OCI-LY7 (cell line): ENCODE data around the gene PRELID3B. TPM values are rescaled to one million over a fixed set of nuclear protein-coding genes. Genes with fewer than 3 reads are reported as not detected.
"Not testable (repeated sequence)": the region's sequence is repeated elsewhere in the genome, so short reads cannot be mapped to it uniquely, and the experiment has no call there.

Source experiments
- BruUV-seq: library from RNA; stranded (reverse); fragments of 400-500 nt; replicated peaks from 2 replicates; lab custom pipeline; 2021; lab: Mats Ljungman, UMichigan
- CTCF ChIA-PET: fragments of 300-600 bp; sonication (Branson Sonifier 250); formaldehyde crosslinking; loops from one replicate; lab custom pipeline; 2022; ENCODE audit warnings: antibody characterized with exemption; ENCODE audit not compliant: unreplicated experiment; lab: Charles Lee
- POLR2A ChIA-PET: fragments of 300-600 bp; sonication (Branson Sonifier 250); formaldehyde crosslinking; loops from one replicate; lab custom pipeline; 2022; ENCODE audit warnings: antibody characterized with exemption; lab: Charles Lee
- DNase-seq: peaks from one replicate; pipeline ENCODE4 v3.0.0-alpha.2; 2015; ENCODE audit warnings: low spot score
- H2AFZ ChIP-seq: fragments of 200-600 bp; sonication (generic), shearing (Covaris generic); 2 replicates; pipeline ENCODE4 v1.6.1; 2014; ENCODE audit warnings: mild to moderate bottlenecking, antibody characterized with exemption, low read length, moderate library complexity
- H3K27ac ChIP-seq: fragments of 200-600 bp; sonication (generic); 2 replicates; pipeline ENCODE4 v1.5.1; 2014; ENCODE audit warnings: mixed run types, low read depth, mild to moderate bottlenecking, moderate library complexity, low read length, inconsistent platforms; ENCODE audit not compliant: poor library complexity, severe bottlenecking
- H3K36me3 ChIP-seq: fragments of 200-600 bp; sonication (generic); 2 replicates; pipeline ENCODE4 v1.6.1; 2014; ENCODE audit warnings: mild to moderate bottlenecking, antibody characterized with exemption, low read length, moderate library complexity, mixed read lengths; ENCODE audit not compliant: insufficient read depth
- H3K4me1 ChIP-seq: fragments of 200-600 bp; sonication (generic); 2 replicates; pipeline ENCODE4 v1.5.1; 2014; ENCODE audit warnings: mild to moderate bottlenecking, low read length; ENCODE audit not compliant: insufficient read depth, poor library complexity, severe bottlenecking
- H3K4me2 ChIP-seq: fragments of 200-600 bp; sonication (generic); 2 replicates; pipeline ENCODE4 v1.6.1; 2014; ENCODE audit warnings: mild to moderate bottlenecking, low read length
- H3K4me3 ChIP-seq: fragments of 200-600 bp; sonication (generic); 2 replicates; pipeline ENCODE4 v1.5.1; 2014; ENCODE audit warnings: mild to moderate bottlenecking, low read depth, low read length; ENCODE audit not compliant: poor library complexity, severe bottlenecking
- H3K79me2 ChIP-seq: fragments of 200-600 bp; sonication (generic); 2 replicates; pipeline ENCODE4 v1.6.1; 2016; ENCODE audit warnings: low read depth, mild to moderate bottlenecking, low read length, moderate library complexity, mixed read lengths; ENCODE audit not compliant: insufficient read depth
- H3K9me2 ChIP-seq: fragments of 200-600 bp; sonication (generic); 2 replicates; pipeline ENCODE4 v1.6.1; 2016; ENCODE audit warnings: mild to moderate bottlenecking, low read length, mixed read lengths; ENCODE audit not compliant: insufficient read depth
- H3K9me3 ChIP-seq: fragments of 200-600 bp; sonication (generic); 2 replicates; pipeline ENCODE4 v1.6.1; 2014; ENCODE audit warnings: mild to moderate bottlenecking, mixed run types, low read length, mixed read lengths
- H4K20me1 ChIP-seq: fragments of 200-600 bp; sonication (generic); 2 replicates; pipeline ENCODE4 v1.6.1; 2014; ENCODE audit warnings: mild to moderate bottlenecking, antibody characterized with exemption, low read length, moderate library complexity, mixed read lengths; ENCODE audit not compliant: insufficient read depth
- CTCF ChIP-seq: fragments of 200-600 bp; sonication (generic); conservative IDR thresholded peaks from 2 replicates; pipeline ENCODE4 v1.5.1; 2014; ENCODE audit warnings: mild to moderate bottlenecking, antibody characterized with exemption, low read length, moderate library complexity, mixed read lengths
- EZH2phosphoT487 ChIP-seq: fragments of 200-600 bp; sonication (generic); IDR thresholded peaks from 2 replicates; pipeline ENCODE4 v1.6.1; 2018; ENCODE audit warnings: low read depth, borderline replicate concordance, mild to moderate bottlenecking, mixed run types, antibody characterized with exemption, low read length, moderate library complexity, mixed read lengths
- intact Hi-C: fragments of 100-400 bp; cut with micrococcal nuclease; formaldehyde crosslinking; loops from one replicate; pipeline ENCODE4 v1.10.0; 2022; ENCODE audit not compliant: unreplicated experiment
- total RNA-seq, 2 experiments: library from RNA; depleted of rRNA in 1 of 2; stranded (reverse); fragments of >200 nt in 1 of 2; shearing (Covaris generic) in 1 of 2; gene quantifications; 2 replicates each; pipeline ENCODE4 v1.2.3, GENCODE V29; 2014 to 2022

Gene PRELID3B
- total RNA-seq, 2 experiments from 2014 or later: 99.4 to 119 TPM

- Histone ChIP-seq H3K4me3 (peak overlapping the region; percentile 86), H3K4me2 (peak overlapping the region; percentile 98), H2AFZ (peak overlapping the region; percentile 89), H3K4me1 (peaks cover 53% of the 10 kb centered on the region), H3K9me3 (no peaks in the 10 kb centered on the region), H4K20me1 (peaks cover 21% of the 10 kb centered on the region; the same call in 1 of the 2 replicates), H3K36me3 (peaks cover 26% of the 10 kb centered on the region), H3K27ac (peak overlapping the region; percentile 77), H3K9me2 (no peaks in the 10 kb centered on the region), H3K79me2 (peaks cover 39% of the 10 kb centered on the region)
- no TSS peak for BruUV-seq
- POLR2A ChIA-PET: interaction anchor here (0.5 to 4.1 kb wide), 17 partner anchors 11 to 167 kb away, joined by 3 to 32 read pairs (median 5); partner anchors contain the start of gene ATP5F1E
- CTCF ChIA-PET: interaction anchor here (1.0 kb wide), 1 partner anchor 27 kb away, joined by 4 read pairs; no protein-coding TSS in a partner anchor
- no peak for TF ChIP-seq CTCF
- TF ChIP-seq EZH2phosphoT487: no peak
- DNase-seq: peak; percentile 31
- intact Hi-C loops: loop anchor here (2.0 to 10.0 kb wide), 5 partner anchors 39 to 389 kb away; partner anchors contain the start of genes NELFCD and STX16
Observed at GRCh38 chr20:59043698-59044097, 1.1 kb upstream of the PRELID3B start.

- CTCF ChIA-PET: interaction anchor here (1.0 kb wide), 1 partner anchor 26 kb away, joined by 4 read pairs; no protein-coding TSS in a partner anchor
- peak overlapping the region; percentile 98 for H3K4me2 ChIP-seq
- BruUV-seq: no TSS peak
- peak overlapping the region; percentile 86 for H3K4me3 ChIP-seq
- H3K4me1 ChIP-seq: peaks cover 58% of the 10 kb centered on the region
- POLR2A ChIA-PET: interaction anchor here (0.5 to 4.1 kb wide), 19 partner anchors 10 to 166 kb away, joined by 3 to 32 read pairs (median 4); partner anchors contain the start of gene ATP5F1E
- no peaks in the 10 kb centered on the region for H3K9me3 ChIP-seq
- H2AFZ ChIP-seq: peak overlapping the region; percentile 89
- peaks cover 25% of the 10 kb centered on the region; the same call in 1 of the 2 replicates for H4K20me1 ChIP-seq
- H3K79me2 ChIP-seq: peaks cover 46% of the 10 kb centered on the region
- DNase-seq: peak; percentile 96
- peak overlapping the region; percentile 77 for H3K27ac ChIP-seq
- H3K9me2 ChIP-seq: no peaks in the 10 kb centered on the region
- intact Hi-C loops: loop anchor here (2.0 to 10.0 kb wide), 5 partner anchors 38 to 388 kb away; partner anchors contain the start of genes NELFCD and STX16
- H3K36me3 ChIP-seq: peaks cover 33% of the 10 kb centered on the region
- TF ChIP-seq EZH2phosphoT487: no peak
- TF ChIP-seq CTCF: no peak
Observed at GRCh38 chr20:59042796-59043631, 428 bp upstream of the PRELID3B start.

GRCh38 chr20:59041487-59041886 is 1.1 kb downstream of the PRELID3B start:
- CTCF ChIA-PET, H3K9me3 ChIP-seq, DNase-seq, BruUV-seq, H3K27ac ChIP-seq, H2AFZ ChIP-seq, H3K9me2 ChIP-seq: not testable (repeated sequence)
- peak overlapping the region; percentile 91 for H3K4me2 ChIP-seq
- H4K20me1 ChIP-seq: peaks cover 31% of the 10 kb centered on the region; the same call in 1 of the 2 replicates
- H3K4me3 ChIP-seq: peak overlapping the region; percentile 86
- POLR2A ChIA-PET: interaction anchor here (0.5 to 1.9 kb wide), 3 partner anchors 8 to 1322 kb away, joined by 3 to 11 read pairs (median 4); partner anchors contain the start of gene ATP5F1E
- H3K4me1 ChIP-seq: peaks cover 58% of the 10 kb centered on the region
- H3K36me3 ChIP-seq: peaks cover 48% of the 10 kb centered on the region
- intact Hi-C loops: loop anchor here (5.0 to 10.0 kb wide), 3 partner anchors 59 to 387 kb away; partner anchors contain the start of genes NELFCD and STX16
- peaks cover 61% of the 10 kb centered on the region for H3K79me2 ChIP-seq
